GM18517 (cell line): ENCODE results near the gene WDR87.

ENCODE experiments used
- ATAC-seq: cut with Tn5 transposase; IDR thresholded peaks from one replicate; pipeline ENCODE4 v1.9.1; 2021; ENCODE audit warnings: mild to moderate bottlenecking, moderate library complexity; ENCODE audit not compliant: unreplicated experiment

Gene WDR87

DNA sequence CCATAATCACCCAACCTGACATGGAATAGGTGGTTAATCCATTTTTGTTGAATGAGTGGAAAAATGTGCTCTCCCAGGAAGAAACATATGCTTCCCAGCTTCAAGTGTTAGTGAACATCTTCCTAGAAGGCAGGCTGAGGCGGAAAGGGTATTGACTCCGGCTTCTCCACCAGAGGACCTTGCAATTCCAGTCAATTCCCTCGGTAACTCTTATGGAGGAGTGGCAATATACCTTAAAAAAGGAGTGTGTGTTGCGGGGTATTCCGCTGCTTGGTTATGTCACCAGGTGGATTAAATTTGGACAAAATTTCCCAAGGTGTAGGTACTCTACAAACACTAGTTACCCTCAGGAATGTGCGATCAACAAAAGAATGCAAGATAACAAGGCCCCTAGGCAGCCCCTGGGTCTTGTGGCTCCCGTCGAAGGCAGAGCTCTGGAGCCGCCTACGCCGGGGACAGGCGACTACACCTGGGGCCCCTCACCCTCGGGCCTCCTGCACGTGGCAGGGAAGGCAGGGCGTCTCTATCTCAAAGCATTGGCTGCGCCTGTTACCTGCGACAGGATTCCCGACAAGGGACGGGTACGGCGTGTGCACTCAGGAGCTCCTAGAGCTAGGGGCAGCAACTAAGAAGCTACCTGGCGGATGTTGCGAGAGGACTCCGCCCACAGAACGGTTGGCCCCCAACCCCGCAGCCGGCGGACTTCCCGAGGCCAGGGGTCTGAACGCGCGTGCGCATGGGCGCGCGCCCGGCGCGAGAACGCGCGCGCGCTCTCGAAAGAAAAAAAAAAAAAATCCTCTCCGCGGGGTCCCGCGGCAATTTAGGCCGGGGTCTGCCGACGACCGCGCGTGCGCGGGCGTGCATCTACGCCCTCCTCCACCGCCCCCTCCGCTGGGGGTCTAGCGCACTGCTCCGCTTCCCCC lies at the start of gene WDR87:
Gene WDR87 (minus strand): TSS at position 649 of the 923 bp plus-strand sequence. CDS start 8,355 bp downstream, outside the sequence.
- ATAC-seq: peak; percentile 28

GRCh38 chr19:37955986-37956385 lies 49.6 kb upstream of the WDR87 start:
- ATAC-seq: no peak

DNA sequence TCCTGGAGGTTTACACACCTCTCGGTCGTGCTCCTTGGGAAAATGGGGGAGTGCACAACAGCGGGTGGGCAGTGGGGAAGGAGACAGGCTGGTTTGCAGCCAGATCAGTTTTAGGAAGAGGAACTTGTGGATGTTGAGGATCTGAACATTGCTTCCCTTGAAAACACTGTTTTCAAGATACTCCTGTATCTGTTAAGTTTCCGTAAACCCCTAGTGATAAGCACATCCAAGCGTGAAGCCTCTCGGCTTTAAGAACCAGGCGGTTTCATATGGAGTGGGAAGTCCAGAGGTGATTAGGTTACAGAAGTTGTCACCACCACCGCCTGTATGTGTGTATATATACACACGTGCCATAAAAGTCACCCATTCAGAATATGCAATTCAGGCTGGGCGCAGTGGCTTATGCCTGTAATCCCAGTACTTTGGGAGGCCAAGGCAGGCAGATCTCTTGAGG lies 48.1 kb upstream of the WDR87 start:
- no peak for ATAC-seq

DNA sequence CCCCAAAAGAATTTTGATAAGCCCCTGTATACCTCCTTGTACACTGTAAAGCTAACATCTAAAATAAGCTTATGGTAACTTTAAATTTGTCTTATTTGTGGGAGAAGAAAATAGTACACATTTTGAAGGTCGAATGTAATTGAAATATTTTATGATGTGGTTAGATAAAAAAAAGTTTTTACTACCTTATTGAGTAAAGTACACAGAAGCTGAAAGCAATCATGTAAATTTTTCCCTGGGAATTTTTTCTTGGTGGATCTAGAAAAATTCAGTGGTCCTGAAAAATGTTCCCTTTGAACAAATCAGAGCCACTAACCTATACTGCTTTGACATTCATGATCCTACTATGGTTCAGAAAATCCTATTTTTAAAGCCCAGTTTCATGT lies 47.5 kb upstream of the WDR87 start:
- ATAC-seq: no peak

DNA sequence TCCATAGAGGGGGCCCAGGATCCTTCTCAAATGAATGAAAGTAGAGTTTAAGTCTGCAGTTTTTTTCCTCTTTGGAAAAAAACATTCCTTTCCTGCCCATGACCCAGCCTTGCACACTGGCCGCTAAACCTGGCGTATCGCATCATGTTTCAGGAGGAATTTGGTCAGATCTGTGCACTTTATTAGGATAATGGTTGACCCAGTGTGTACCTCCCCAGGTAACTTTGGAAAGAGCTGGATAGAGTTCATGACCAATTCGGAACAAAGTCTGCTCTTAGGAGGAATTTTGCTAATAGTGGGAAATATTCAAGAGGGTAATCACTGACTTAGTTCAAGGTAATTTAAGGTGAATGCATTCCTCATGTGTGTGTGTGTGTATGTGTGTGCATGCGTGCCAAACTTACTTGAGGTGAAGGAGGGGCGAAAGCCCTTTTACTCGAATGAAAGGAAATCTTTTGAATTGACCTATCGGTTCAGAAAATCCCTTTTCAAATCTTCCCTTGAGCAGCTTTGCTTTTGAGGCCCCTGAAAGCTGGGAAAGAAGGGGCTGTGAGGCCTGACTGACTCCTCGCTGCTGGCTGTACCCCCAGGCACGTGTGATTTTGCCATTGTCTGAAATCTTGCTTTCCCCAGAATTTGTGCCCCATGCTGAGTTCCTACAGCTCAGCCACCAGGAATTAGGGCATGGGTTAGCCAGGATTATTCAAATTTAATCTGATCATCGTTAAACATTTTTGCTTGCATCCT lies 47.0 kb upstream of the WDR87 start:
- ATAC-seq: no peak

- ATAC-seq: no peak
Measured at GRCh38 chr19:37951816-37952210, 45.4 kb upstream of the WDR87 start.

- no peak for ATAC-seq
Measured at GRCh38 chr19:37950471-37951175, 44.2 kb upstream of the WDR87 start.

- ATAC-seq: no peak
Measured at GRCh38 chr19:37948362-37948761, 42.0 kb upstream of the WDR87 start.

DNA sequence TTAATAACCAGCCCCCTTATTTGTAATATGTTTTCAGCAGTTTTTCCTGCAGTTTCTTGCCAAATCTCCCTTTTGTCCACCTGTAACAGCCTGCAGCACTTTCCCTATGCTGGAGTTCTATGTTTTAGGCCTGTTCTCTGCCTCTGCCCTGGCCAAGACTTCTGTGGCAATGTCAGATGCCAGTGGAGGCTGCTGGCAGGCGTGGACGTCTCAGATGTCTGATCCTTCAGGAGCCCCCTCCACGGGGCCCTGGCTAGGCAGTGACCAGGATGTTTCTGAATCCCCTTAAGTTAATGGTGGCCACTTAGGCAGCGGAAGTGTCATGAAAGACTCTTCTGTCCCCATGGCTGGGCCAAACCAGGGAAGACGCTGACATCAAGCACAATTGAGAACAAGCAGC lies 41.4 kb upstream of the WDR87 start:
- no peak for ATAC-seq

DNA sequence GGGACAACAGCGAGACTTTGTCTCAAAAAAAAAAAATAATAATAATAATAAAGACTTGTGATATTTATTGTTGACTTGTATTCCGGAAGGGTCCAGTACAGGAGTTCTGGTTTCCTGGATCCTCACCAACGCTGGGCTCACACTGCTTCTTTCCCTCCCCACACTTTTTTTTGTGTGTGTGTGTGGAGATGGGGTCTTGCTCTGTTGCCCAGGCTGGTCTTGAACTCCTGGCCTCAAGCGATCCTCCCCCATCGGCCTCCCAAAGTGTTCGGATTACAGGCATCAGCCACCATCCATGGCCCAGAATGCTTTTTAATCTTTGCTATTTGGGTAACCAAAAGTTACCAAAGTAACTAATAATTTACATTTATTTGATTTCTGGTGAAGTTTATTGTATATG lies 39.7 kb upstream of the WDR87 start:
- ATAC-seq: no peak

DNA sequence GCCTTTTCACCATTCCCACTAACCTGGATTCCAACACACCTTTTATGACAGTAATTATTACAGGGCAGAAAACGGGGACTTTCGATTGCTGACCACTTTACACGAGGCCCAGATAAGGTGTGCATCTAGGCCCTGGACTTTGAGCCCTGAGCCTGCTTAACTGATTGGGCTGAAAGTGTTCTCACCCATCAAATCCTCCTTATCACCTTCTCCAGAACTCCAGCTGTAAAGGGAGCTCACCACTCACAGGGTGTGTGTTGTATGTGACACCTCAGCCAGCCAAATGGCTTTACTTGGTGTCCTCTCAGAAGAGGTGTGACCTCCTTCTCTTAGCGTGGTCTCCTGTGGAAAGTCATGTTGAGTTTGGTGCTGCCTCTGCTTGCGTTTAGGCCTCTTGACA lies 37.1 kb upstream of the WDR87 start:
- no peak for ATAC-seq

DNA sequence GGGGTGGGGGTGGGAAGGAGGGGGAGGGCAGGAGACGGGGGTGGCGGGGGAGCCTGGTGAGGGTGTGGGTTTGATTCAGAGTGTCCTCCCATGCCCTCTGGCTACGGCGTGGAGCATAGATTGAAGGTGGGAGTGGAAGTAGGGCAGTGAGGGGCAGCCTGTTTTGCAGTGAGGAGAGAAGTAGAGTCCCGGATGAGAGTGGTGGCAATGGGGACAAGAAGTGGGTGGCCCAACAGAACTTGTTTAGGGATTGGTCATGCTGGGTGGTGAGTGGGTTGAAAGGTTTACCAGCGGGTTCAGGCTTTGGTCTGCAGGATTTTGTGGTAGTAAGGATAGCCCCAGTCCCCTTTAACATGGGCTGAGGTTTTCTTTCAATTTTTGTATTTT lies 36.1 kb upstream of the WDR87 start:
- ATAC-seq: no peak

- ATAC-seq: no peak
Measured at GRCh38 chr19:37941782-37942515, 35.6 kb upstream of the WDR87 start.

DNA sequence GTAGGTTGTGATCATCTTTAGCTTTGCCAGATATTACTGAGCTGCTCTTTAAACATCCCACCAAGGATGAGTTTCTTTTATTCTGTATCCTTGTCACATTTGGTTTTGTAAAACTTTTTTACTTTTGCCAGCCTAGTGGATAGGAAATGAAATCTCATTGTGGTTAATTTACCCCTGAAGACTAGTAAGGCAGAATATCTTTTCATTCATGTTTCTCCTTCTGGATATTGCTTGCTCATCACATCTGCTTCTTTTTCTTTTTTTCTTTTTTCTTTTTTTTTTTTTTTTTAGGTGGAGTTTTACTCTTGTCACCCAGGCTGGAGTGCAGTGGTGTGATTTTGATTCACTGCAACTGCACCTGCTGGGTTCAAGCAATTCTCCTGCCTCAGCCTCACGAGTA lies 32.0 kb upstream of the WDR87 start:
- ATAC-seq: no peak

- no peak for ATAC-seq
Measured at GRCh38 chr19:37936886-37937285, 30.5 kb upstream of the WDR87 start.

- no peak for ATAC-seq
Measured at GRCh38 chr19:37936166-37936565, 29.8 kb upstream of the WDR87 start.

- ATAC-seq: no peak
Measured at GRCh38 chr19:37935341-37935740, 28.9 kb upstream of the WDR87 start.

GRCh38 chr19:37933937-37934358 lies 27.6 kb upstream of the WDR87 start:
- ATAC-seq: no peak

DNA sequence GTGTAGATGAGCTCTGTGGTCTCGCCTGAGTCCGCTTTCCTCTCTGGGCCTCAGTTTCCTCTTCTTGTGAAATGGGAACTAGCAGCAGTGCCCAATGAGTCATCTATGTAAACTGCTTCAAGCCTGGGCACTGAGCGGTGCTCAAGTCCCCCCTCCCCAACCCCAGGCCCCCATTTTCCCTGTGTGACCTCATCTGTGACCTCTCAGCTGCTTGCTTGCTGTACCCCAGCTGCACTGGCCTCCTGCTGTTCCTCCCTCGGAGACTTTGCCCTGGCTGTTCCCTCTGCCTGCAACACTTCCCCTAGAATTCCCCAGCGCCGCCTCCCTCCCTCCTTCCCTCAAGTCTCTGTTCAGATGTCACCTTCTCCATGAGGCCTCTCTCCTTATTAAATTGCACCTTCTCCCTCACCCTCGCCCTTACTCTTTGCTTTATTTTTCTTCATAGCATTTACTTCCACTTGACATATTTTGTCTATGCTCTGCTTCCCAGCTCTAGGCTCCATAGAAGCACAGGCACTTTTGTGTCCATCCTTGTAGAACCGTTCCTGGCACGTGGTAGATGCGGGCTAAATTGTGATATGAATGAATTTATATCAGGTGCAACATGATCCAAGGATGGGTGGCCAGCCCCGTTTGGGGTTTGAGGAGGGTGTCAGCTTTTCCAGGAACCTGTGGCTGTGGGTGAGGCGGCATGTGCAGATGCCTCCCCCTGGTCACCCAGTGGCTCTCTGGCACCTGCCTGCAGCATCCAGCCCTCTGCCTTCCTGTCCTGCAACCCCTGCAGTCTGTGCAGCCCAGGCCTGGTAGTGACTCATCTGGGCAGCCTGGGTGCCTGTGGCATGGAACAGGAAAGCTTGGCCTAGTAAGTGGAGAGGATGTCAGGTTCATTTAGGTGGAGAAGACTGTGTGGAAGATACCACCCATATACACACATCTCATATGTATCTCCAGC lies 26.9 kb upstream of the WDR87 start:
- no peak for ATAC-seq
